Measurements from ENCODE around the gene KRTAP17-1. TPM values are rescaled to one million over a fixed set of nuclear protein-coding genes. Genes with fewer than 3 reads are reported as not detected.
"Not testable (repeated sequence)": the region's sequence is repeated elsewhere in the genome, so short reads cannot be mapped to it uniquely, and the experiment has no call there.

Gene KRTAP17-1
- total RNA-seq, 1 donor from 2014 or later, result not detected

- TF ChIP-seq CTCF (IDR thresholded peaks at IDR 0.05), result no peak
- DNase-seq, result no peak
- no peaks in the 10 kb centered on the region for H3K36me3 ChIP-seq
- intact Hi-C loops (cut with DNase I), result no loop called here
- peaks cover 5% of the 10 kb centered on the region for H3K27me3 ChIP-seq (ENCODE audit: low read depth)
- no peak overlapping the region for H3K27ac ChIP-seq
- no peak for ATAC-seq
- no peaks in the 10 kb centered on the region for H3K9me3 ChIP-seq
- H3K4me1 ChIP-seq, result no peaks in the 10 kb centered on the region
- no peak overlapping the region for H3K4me3 ChIP-seq
Observed at GRCh38 chr17:41278176-41278955, 37.1 kb downstream of the KRTAP17-1 start.

GRCh38 chr17:41275648-41276190 is 39.8 kb downstream of the KRTAP17-1 start, which contains the start of gene KRTAP9-7:
TSS of gene KRTAP9-7 (plus strand) at chr17:41275698. CDS start at chr17:41275698, 0 bp downstream.
- intact Hi-C loops (cut with DNase I); H3K4me3 ChIP-seq; H3K4me1 ChIP-seq; DNase-seq; ATAC-seq; H3K36me3 ChIP-seq; H3K27ac ChIP-seq; H3K9me3 ChIP-seq; H3K27me3 ChIP-seq (ENCODE audit: low read depth): not testable (repeated sequence)

GRCh38 chr17:41271858-41272257 is 43.7 kb downstream of the KRTAP17-1 start:
- intact Hi-C loops (cut with DNase I), result no loop called here
- DNase-seq (no peak), ATAC-seq (no peak)
- H3K4me1 ChIP-seq, result no peaks in the 10 kb centered on the region
- H3K9me3 ChIP-seq, result no peaks in the 10 kb centered on the region
- no peak overlapping the region for H3K27ac ChIP-seq
- no peaks in the 10 kb centered on the region for H3K36me3 ChIP-seq
- TF ChIP-seq CTCF (IDR thresholded peaks at IDR 0.05), result no peak
- no peak overlapping the region for H3K4me3 ChIP-seq
- H3K27me3 ChIP-seq (ENCODE audit: low read depth), result peaks cover 5% of the 10 kb centered on the region

- ATAC-seq; intact Hi-C loops (cut with DNase I); H3K4me3 ChIP-seq; H3K27me3 ChIP-seq (ENCODE audit: low read depth); H3K4me1 ChIP-seq; H3K27ac ChIP-seq; H3K9me3 ChIP-seq; H3K36me3 ChIP-seq; DNase-seq: not testable (repeated sequence)
Observed at GRCh38 chr17:41271323-41271722, 44.2 kb downstream of the KRTAP17-1 start.

GRCh38 chr17:41267711-41268110 is 47.8 kb downstream of the KRTAP17-1 start:
- Histone ChIP-seq H3K27me3 (ENCODE audit: low read depth) (peaks cover 8% of the 10 kb centered on the region), H3K27ac (no peak overlapping the region), H3K4me1 (no peaks in the 10 kb centered on the region), H3K9me3 (no peaks in the 10 kb centered on the region), H3K4me3 (no peak overlapping the region), H3K36me3 (no peaks in the 10 kb centered on the region)
- TF ChIP-seq CTCF (IDR thresholded peaks at IDR 0.05), result no peak
- intact Hi-C loops (cut with DNase I), result no loop called here
- DNase-seq, result no peak
- ATAC-seq, result no peak

GRCh38 chr17:41265078-41265477 is 50.4 kb downstream of the KRTAP17-1 start, which contains the start of gene KRTAP9-6:
TSS of gene KRTAP9-6 (plus strand) at chr17:41265378. CDS start at chr17:41265378, 0 bp downstream.
- intact Hi-C loops (cut with DNase I), result no loop called here
- no peak for TF ChIP-seq CTCF (IDR thresholded peaks at IDR 0.05)
- no peaks in the 10 kb centered on the region for H3K36me3 ChIP-seq
- H3K4me3 ChIP-seq, result no peak within 1 kb of the TSS
- no peaks in the 10 kb centered on the region for H3K4me1 ChIP-seq
- peaks cover 11% of the 10 kb centered on the region for H3K27me3 ChIP-seq (ENCODE audit: low read depth)
- H3K27ac ChIP-seq, result no peak within 1 kb of the TSS
- H3K9me3 ChIP-seq, result no peaks in the 10 kb centered on the region
- ATAC-seq (no peak), DNase-seq (no peak)

Other genes starting within 250 kb of the KRTAP17-1 start
- not detected for gene KRTAP2-4, start 249.8 kb downstream of the KRTAP17-1 start, total RNA-seq
- gene KRTAP4-7, start 231.6 kb downstream of the KRTAP17-1 start, total RNA-seq, result not detected
- not detected for gene KRTAP4-8, start 217.6 kb downstream of the KRTAP17-1 start, total RNA-seq
- not detected for gene KRTAP4-16, start 213.5 kb downstream of the KRTAP17-1 start, total RNA-seq
- gene KRTAP4-9, start 210.3 kb downstream of the KRTAP17-1 start, total RNA-seq, result not detected
- gene KRTAP4-11, start 197.3 kb downstream of the KRTAP17-1 start, total RNA-seq, result not detected
- gene KRTAP4-12, start 191.5 kb downstream of the KRTAP17-1 start, total RNA-seq, result not detected
- not detected for gene KRTAP4-6, start 175.2 kb downstream of the KRTAP17-1 start, total RNA-seq
- not detected for gene KRTAP4-5, start 165.9 kb downstream of the KRTAP17-1 start, total RNA-seq
- gene KRTAP4-4, start 155.0 kb downstream of the KRTAP17-1 start, total RNA-seq, result not detected
- not detected for gene KRTAP4-3, start 147.5 kb downstream of the KRTAP17-1 start, total RNA-seq
- not detected for gene KRTAP4-2, start 137.5 kb downstream of the KRTAP17-1 start, total RNA-seq
- not detected for gene KRTAP4-1, start 130.8 kb downstream of the KRTAP17-1 start, total RNA-seq
- gene KRTAP9-1, start 125.8 kb downstream of the KRTAP17-1 start, total RNA-seq, result not detected
- not detected for gene KRTAP9-2, start 89.1 kb downstream of the KRTAP17-1 start, total RNA-seq
- not detected for gene KRTAP9-3, start 83.3 kb downstream of the KRTAP17-1 start, total RNA-seq
- gene KRTAP9-8, start 77.7 kb downstream of the KRTAP17-1 start, total RNA-seq, result not detected
- not detected for gene KRTAP9-4, start 66.0 kb downstream of the KRTAP17-1 start, total RNA-seq
- not detected for gene KRTAP9-9, start 60.3 kb downstream of the KRTAP17-1 start, total RNA-seq
- not detected for gene KRTAP9-6, start 50.3 kb downstream of the KRTAP17-1 start, total RNA-seq
- gene KRTAP9-7, start 40.0 kb downstream of the KRTAP17-1 start, total RNA-seq, result not detected
- gene KRTAP29-1, start 12.9 kb downstream of the KRTAP17-1 start, total RNA-seq, result not detected
- not detected for gene KRTAP16-1, start 6.4 kb downstream of the KRTAP17-1 start, total RNA-seq
- gene KRT33A, start 35.1 kb upstream of the KRTAP17-1 start, total RNA-seq, result not detected
- gene KRT33B, start 54.1 kb upstream of the KRTAP17-1 start, total RNA-seq, result not detected
- not detected for gene KRT34, start 66.6 kb upstream of the KRTAP17-1 start, total RNA-seq
- gene KRT31, start 81.9 kb upstream of the KRTAP17-1 start, total RNA-seq, result not detected
- gene KRT37, start 108.9 kb upstream of the KRTAP17-1 start, total RNA-seq, result not detected
- gene KRT38, start 125.3 kb upstream of the KRTAP17-1 start, total RNA-seq, result not detected
- gene KRT32, start 151.7 kb upstream of the KRTAP17-1 start, total RNA-seq, result not detected
- not detected for gene KRT35, start 165.4 kb upstream of the KRTAP17-1 start, total RNA-seq
- not detected for gene KRT36, start 174.2 kb upstream of the KRTAP17-1 start, total RNA-seq
- 5.2 TPM for gene KRT13, start 189.9 kb upstream of the KRTAP17-1 start, total RNA-seq
- gene KRT15, start 203.2 kb upstream of the KRTAP17-1 start, total RNA-seq, result 9.0 TPM
- 212 TPM for gene KRT19, start 212.6 kb upstream of the KRTAP17-1 start, total RNA-seq